GM18951 (cell line): Measurements from ENCODE around the gene PRDM16.

Experiments used
- POLR2A ChIP-seq: IDR thresholded peaks from 4 replicates; pipeline ENCODE4 v1.6.1; 2011; ENCODE audit warnings: mild to moderate bottlenecking; ENCODE audit not compliant: insufficient read length, insufficient read depth; ENCODE audit errors: extremely low read depth
- in situ Hi-C: fragments of 300-500 bp; cut with MboI; formaldehyde crosslinking; loops from one replicate; pipeline ENCODE4 v1.12.0; 2022; ENCODE audit warnings: low sequenced_read_pairs, mixed read lengths, inconsistent platforms; ENCODE audit not compliant: unreplicated experiment

PRDM16 gene

GRCh38 chr1:3323021-3323795, 254.2 kb downstream of the PRDM16 start:
- no peak for TF ChIP-seq POLR2A
- in situ Hi-C loops = no loop called here

GRCh38 chr1:3323796-3324703, 255.0 kb downstream of the PRDM16 start:
- in situ Hi-C loops = no loop called here
- TF ChIP-seq POLR2A = no peak

GRCh38 chr1:3324704-3325535, 255.9 kb downstream of the PRDM16 start:
- in situ Hi-C loops = no loop called here
- no peak for TF ChIP-seq POLR2A

GRCh38 chr1:3326516-3327388, 257.7 kb downstream of the PRDM16 start:
- in situ Hi-C loops = no loop called here
- TF ChIP-seq POLR2A = no peak

- TF ChIP-seq POLR2A = no peak
- in situ Hi-C loops = no loop called here
Measured at GRCh38 chr1:3327389-3327702, 258.3 kb downstream of the PRDM16 start.

GRCh38 chr1:3327936-3328590, 259.1 kb downstream of the PRDM16 start:
- in situ Hi-C loops = no loop called here
- TF ChIP-seq POLR2A = no peak

- TF ChIP-seq POLR2A = no peak
- in situ Hi-C loops = no loop called here
Measured at GRCh38 chr1:3329640-3330281, 260.8 kb downstream of the PRDM16 start.

GRCh38 chr1:3330771-3331245, 261.8 kb downstream of the PRDM16 start:
- in situ Hi-C loops = no loop called here
- no peak for TF ChIP-seq POLR2A

- TF ChIP-seq POLR2A = no peak
- in situ Hi-C loops = no loop called here
Measured at GRCh38 chr1:3331564-3331963, 262.6 kb downstream of the PRDM16 start.

- in situ Hi-C loops = no loop called here
- TF ChIP-seq POLR2A = no peak
Measured at GRCh38 chr1:3332043-3332442, 263.0 kb downstream of the PRDM16 start.

- in situ Hi-C loops = no loop called here
- TF ChIP-seq POLR2A = no peak
Measured at GRCh38 chr1:3332662-3333061, 263.7 kb downstream of the PRDM16 start.
